Stimulated activated effector memory CD8-positive, alpha-beta T cell treated with anti-CD3 and anti-CD28 coated beads, Interleukin-12 subunit alpha, Interleukin-12 subunit beta, amount 100 ng/mL, for 72 hours (primary cell): ENCODE results near the gene HMCN1.
"Not testable (repeated sequence)": the region's sequence is repeated elsewhere in the genome, so short reads cannot be mapped to it uniquely, and the experiment has no call there.

Experiments used
- ATAC-seq: fragments of 150-1000 bp; cut with Tn5 transposase; 2 replicates; pipeline ENCODE4 v1.10.0; 2021
- DNase-seq, 2 donors: peaks; one replicate each; pipeline ENCODE4 v3.0.0; 2021 to 2022; ENCODE audit warnings: low spot score in 2 of 2
- H3K27ac Mint-ChIP-seq: one replicate; pipeline ENCODE4 v1.8.0; 2022; ENCODE audit warnings: mild to moderate bottlenecking, mixed read lengths
- H3K36me3 Mint-ChIP-seq: one replicate; pipeline ENCODE4 v1.8.0; 2022; ENCODE audit warnings: mild to moderate bottlenecking, mixed read lengths
- H3K4me1 Mint-ChIP-seq: one replicate; pipeline ENCODE4 v1.8.0; 2022; ENCODE audit warnings: mixed read lengths
- H3K4me3 Mint-ChIP-seq: one replicate; pipeline ENCODE4 v1.8.0; 2022; ENCODE audit warnings: mild to moderate bottlenecking, mixed read lengths
- H3K9me3 Mint-ChIP-seq: one replicate; pipeline ENCODE4 v1.8.0; 2022; ENCODE audit warnings: mixed read lengths

The HMCN1 gene

GRCh38 chr1:186142916-186143315 is 408.7 kb downstream of the HMCN1 start:
- ATAC-seq: no peak
- no peak overlapping the region for H3K4me3 Mint-ChIP-seq
- no peaks in the 10 kb centered on the region for H3K9me3 Mint-ChIP-seq
- DNase-seq: no peak
- no peaks in the 10 kb centered on the region for H3K36me3 Mint-ChIP-seq
- H3K4me1 Mint-ChIP-seq: no peaks in the 10 kb centered on the region
- H3K27ac Mint-ChIP-seq: no peak overlapping the region

GRCh38 chr1:186143481-186143880 is 409.3 kb downstream of the HMCN1 start:
- H3K4me3 Mint-ChIP-seq: no peak overlapping the region
- H3K27ac Mint-ChIP-seq: no peak overlapping the region
- ATAC-seq: no peak
- no peaks in the 10 kb centered on the region for H3K9me3 Mint-ChIP-seq
- H3K36me3 Mint-ChIP-seq: no peaks in the 10 kb centered on the region
- no peak for DNase-seq
- H3K4me1 Mint-ChIP-seq: no peaks in the 10 kb centered on the region

- H3K27ac Mint-ChIP-seq: no peak overlapping the region
- H3K36me3 Mint-ChIP-seq: no peaks in the 10 kb centered on the region
- H3K4me3 Mint-ChIP-seq: no peak overlapping the region
- DNase-seq: no peak
- no peaks in the 10 kb centered on the region for H3K4me1 Mint-ChIP-seq
- no peak for ATAC-seq
- H3K9me3 Mint-ChIP-seq: no peaks in the 10 kb centered on the region
Observed at GRCh38 chr1:186144505-186144904, 410.3 kb downstream of the HMCN1 start.

GRCh38 chr1:186146974-186147373 is 412.8 kb downstream of the HMCN1 start:
- no peaks in the 10 kb centered on the region for H3K36me3 Mint-ChIP-seq
- no peaks in the 10 kb centered on the region for H3K9me3 Mint-ChIP-seq
- H3K4me1 Mint-ChIP-seq: no peaks in the 10 kb centered on the region
- DNase-seq (no peak), ATAC-seq (peak; percentile 49)
- H3K4me3 Mint-ChIP-seq: no peak overlapping the region
- no peak overlapping the region for H3K27ac Mint-ChIP-seq

GRCh38 chr1:186149591-186149990 is 415.4 kb downstream of the HMCN1 start:
- no peak for DNase-seq
- H3K4me1 Mint-ChIP-seq: no peaks in the 10 kb centered on the region
- H3K36me3 Mint-ChIP-seq: no peaks in the 10 kb centered on the region
- no peak overlapping the region for H3K27ac Mint-ChIP-seq
- no peak overlapping the region for H3K4me3 Mint-ChIP-seq
- no peaks in the 10 kb centered on the region for H3K9me3 Mint-ChIP-seq
- no peak for ATAC-seq

GRCh38 chr1:186152227-186152619 is 418.0 kb downstream of the HMCN1 start:
- Mint-ChIP-seq H3K27ac (no peak overlapping the region), H3K4me3 (no peak overlapping the region), H3K36me3 (no peaks in the 10 kb centered on the region), H3K4me1 (no peaks in the 10 kb centered on the region), H3K9me3 (no peaks in the 10 kb centered on the region)
- no peak for DNase-seq
- no peak for ATAC-seq

GRCh38 chr1:186152620-186153239 is 418.5 kb downstream of the HMCN1 start:
- Mint-ChIP-seq H3K4me1 (no peaks in the 10 kb centered on the region), H3K9me3 (no peaks in the 10 kb centered on the region), H3K27ac (no peak overlapping the region), H3K4me3 (no peak overlapping the region), H3K36me3 (no peaks in the 10 kb centered on the region)
- ATAC-seq (no peak), DNase-seq (no peak)

GRCh38 chr1:186154651-186155050 is 420.5 kb downstream of the HMCN1 start:
- no peaks in the 10 kb centered on the region for H3K9me3 Mint-ChIP-seq
- no peak overlapping the region for H3K4me3 Mint-ChIP-seq
- no peak overlapping the region for H3K27ac Mint-ChIP-seq
- DNase-seq (no peak), ATAC-seq (no peak)
- H3K36me3 Mint-ChIP-seq: no peaks in the 10 kb centered on the region
- no peaks in the 10 kb centered on the region for H3K4me1 Mint-ChIP-seq

GRCh38 chr1:186155594-186155993 is 421.4 kb downstream of the HMCN1 start:
- Mint-ChIP-seq H3K27ac (no peak overlapping the region), H3K36me3 (no peaks in the 10 kb centered on the region), H3K4me1 (no peaks in the 10 kb centered on the region), H3K4me3 (no peak overlapping the region), H3K9me3 (no peaks in the 10 kb centered on the region)
- no peak for ATAC-seq
- DNase-seq: no peak

- not testable (repeated sequence) for H3K4me3 Mint-ChIP-seq, H3K27ac Mint-ChIP-seq, H3K4me1 Mint-ChIP-seq, H3K9me3 Mint-ChIP-seq, ATAC-seq, H3K36me3 Mint-ChIP-seq, DNase-seq
Observed at GRCh38 chr1:186162895-186163294, 428.7 kb downstream of the HMCN1 start.

- Mint-ChIP-seq H3K27ac (no peak overlapping the region), H3K4me1 (no peaks in the 10 kb centered on the region), H3K9me3 (peaks cover 4% of the 10 kb centered on the region), H3K4me3 (no peak overlapping the region), H3K36me3 (no peaks in the 10 kb centered on the region)
- ATAC-seq: no peak
- no peak for DNase-seq
Observed at GRCh38 chr1:186164773-186165172, 430.6 kb downstream of the HMCN1 start.

- Mint-ChIP-seq H3K36me3 (no peaks in the 10 kb centered on the region), H3K27ac (no peak overlapping the region), H3K4me1 (no peaks in the 10 kb centered on the region), H3K9me3 (peaks cover 4% of the 10 kb centered on the region), H3K4me3 (no peak overlapping the region)
- no peak for ATAC-seq
- DNase-seq: no peak
Observed at GRCh38 chr1:186165303-186165702, 431.1 kb downstream of the HMCN1 start.

- Mint-ChIP-seq H3K4me3 (no peak overlapping the region), H3K4me1 (no peaks in the 10 kb centered on the region), H3K27ac (no peak overlapping the region), H3K9me3 (peaks cover under 1% of the 10 kb centered on the region), H3K36me3 (no peaks in the 10 kb centered on the region)
- no peak for DNase-seq
- no peak for ATAC-seq
Observed at GRCh38 chr1:186167096-186167668, 433.0 kb downstream of the HMCN1 start.

- no peaks in the 10 kb centered on the region for H3K4me1 Mint-ChIP-seq
- peaks cover 4% of the 10 kb centered on the region for H3K9me3 Mint-ChIP-seq
- DNase-seq (no peak), ATAC-seq (no peak)
- H3K36me3 Mint-ChIP-seq: no peaks in the 10 kb centered on the region
- no peak overlapping the region for H3K27ac Mint-ChIP-seq
- no peak overlapping the region for H3K4me3 Mint-ChIP-seq
Observed at GRCh38 chr1:186175588-186175987, 441.4 kb downstream of the HMCN1 start.

GRCh38 chr1:186178426-186179043 is 444.3 kb downstream of the HMCN1 start:
- Mint-ChIP-seq H3K9me3 (peaks cover 4% of the 10 kb centered on the region), H3K36me3 (no peaks in the 10 kb centered on the region), H3K27ac (no peak overlapping the region), H3K4me1 (no peaks in the 10 kb centered on the region), H3K4me3 (no peak overlapping the region)
- ATAC-seq: no peak
- no peak for DNase-seq

- no peaks in the 10 kb centered on the region for H3K36me3 Mint-ChIP-seq
Observed at GRCh38 chr1:186179231-186179630, 445.0 kb downstream of the HMCN1 start.

More at GRCh38 chr1:186179231-186179630, 445.0 kb downstream of the HMCN1 start:
- Mint-ChIP-seq H3K27ac (no peak overlapping the region), H3K4me3 (no peak overlapping the region), H3K9me3 (peaks cover 2% of the 10 kb centered on the region), H3K4me1 (no peaks in the 10 kb centered on the region)
- ATAC-seq (no peak), DNase-seq (no peak)
